ENCODE data around the gene ZNF155. TPM values are rescaled to one million over a fixed set of nuclear protein-coding genes. Genes with fewer than 3 reads are reported as not detected.

Gene ZNF155
- polyA plus RNA-seq, 10 donors = 6.4 to 8.7 (median 7.8) TPM

- peak; percentile 96 to 97 (median 97) for DNase-seq
These were observed 18.8 kb downstream of the ZNF155 start, which contains the start of gene ZNF230 for GRCh38 chr19:44002566-44003460. Gene ZNF230, plus strand, starts transcription at chr19:44002957. Its CDS starts 4,122 bp downstream, at chr19:44007079.

DNA sequence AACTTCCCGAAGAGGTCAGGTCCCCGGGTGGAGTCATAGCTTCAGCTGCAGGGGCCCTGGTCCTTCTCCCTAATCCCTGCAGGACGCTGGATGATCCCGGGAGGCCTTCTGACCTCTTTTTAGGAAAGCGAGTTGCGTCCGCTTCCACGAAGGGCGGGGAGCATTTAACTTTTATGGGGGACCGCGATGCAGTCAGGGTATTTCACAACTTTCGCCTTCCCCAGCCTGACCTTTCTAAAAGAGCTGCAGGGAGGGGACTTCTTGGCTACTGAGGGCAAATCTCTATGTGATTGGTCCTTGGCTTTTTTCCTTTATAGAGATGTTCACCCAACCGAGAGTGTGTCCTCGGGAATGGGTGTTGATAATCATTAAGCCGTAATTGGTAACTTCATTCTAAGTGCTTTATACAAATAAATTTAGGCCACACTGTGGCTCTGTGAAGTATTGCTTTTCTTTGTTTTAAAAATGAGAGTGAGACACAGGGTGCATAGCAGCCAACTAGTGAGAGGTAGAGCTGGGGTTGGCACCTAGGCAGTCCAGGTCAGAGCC, 19.5 kb downstream of the ZNF155 start:
- no peak for DNase-seq

DNA sequence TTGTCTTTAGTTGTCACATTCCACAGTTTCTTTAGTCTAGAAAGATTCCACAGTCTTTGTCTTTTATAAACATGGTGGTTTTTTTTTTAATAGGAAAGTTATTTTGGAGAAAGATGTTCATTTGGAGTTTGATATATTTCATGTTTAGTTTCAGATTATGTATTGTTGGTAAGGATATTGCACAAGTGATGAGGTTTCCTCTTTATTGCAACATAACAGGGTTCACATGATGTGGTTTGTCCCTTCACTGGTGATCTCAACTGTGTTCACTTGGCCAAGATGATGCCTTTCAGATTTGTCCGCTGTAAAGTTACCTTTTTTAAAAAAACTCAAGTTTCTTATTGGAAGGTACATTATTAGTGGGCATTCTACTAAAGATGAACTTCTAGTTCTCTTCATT, 22.0 kb downstream of the ZNF155 start:
- DNase-seq = no peak

DNA sequence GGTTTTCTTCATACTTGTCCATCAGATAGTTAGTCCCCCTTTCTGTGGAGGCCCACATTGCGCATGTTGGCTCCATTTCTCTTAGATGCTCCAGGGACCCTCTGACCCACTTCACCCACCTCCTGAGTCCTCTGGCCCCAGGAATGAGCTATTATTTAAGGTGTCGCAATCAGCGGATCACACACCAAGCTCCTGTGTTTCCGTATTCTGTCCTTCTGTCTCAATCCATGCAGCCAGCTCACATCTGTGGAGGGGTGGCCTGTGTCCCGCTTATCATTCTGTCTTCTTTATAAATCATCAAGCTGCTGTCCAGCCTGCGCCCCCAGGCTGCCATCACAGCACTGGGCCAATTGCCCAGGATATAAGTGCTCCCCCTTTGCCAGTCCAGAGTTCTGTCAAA, 23.5 kb downstream of the ZNF155 start:
- DNase-seq = no peak

DNA sequence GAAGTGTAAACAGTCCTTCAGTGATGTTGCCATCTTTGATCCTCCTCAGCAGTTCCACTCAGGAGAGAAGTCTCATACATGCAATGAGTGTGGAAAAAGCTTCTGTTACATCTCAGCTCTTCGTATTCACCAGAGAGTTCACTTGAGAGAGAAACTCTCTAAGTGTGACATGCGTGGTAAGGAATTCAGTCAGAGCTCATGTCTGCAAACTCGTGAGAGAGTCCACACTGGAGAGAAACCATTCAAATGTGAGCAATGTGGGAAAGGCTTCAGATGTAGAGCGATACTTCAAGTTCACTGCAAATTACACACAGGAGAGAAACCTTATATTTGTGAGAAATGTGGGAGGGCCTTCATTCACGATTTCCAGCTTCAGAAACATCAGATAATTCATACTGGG, 26.5 kb downstream of the ZNF155 start:
- DNase-seq = no peak

- DNase-seq = no peak
These were observed 35.5 kb downstream of the ZNF155 start for GRCh38 chr19:44019498-44019897.

DNA sequence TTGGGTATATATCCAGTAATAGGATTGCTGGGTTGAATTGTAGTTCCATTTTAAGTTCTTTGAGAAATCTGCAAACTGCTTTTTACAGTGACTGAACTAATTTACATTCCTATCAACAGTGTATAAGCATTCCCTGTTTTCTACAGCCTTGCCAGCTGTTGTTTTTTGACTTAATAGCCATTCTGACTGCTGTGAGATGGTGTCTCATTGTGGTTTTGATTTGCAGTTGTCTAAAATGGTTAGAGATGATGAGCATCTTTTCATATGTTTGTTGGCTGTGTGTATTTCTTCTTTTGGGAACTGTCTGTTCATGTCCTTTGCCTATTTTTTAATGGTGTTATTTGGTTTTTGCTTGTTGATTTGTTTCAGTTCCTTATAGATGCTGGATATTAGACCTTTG, 37.2 kb downstream of the ZNF155 start:
- DNase-seq = no peak

DNA sequence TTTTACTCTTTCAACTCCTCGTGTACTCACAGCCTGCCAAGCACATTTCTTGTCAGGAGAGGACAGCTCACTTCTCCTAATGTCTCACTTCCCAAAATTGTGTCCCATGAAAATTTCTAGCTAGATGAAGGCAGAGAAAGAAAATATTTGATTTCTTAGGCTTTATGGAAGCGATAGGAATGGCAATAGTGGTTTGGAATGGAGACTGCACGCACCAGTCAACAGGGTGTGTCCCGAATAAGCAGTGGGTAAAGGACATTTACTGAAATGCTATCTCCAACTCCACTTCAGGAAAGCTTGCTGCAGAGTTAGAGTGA, 40.9 kb downstream of the ZNF155 start:
- no peak for DNase-seq

DNA sequence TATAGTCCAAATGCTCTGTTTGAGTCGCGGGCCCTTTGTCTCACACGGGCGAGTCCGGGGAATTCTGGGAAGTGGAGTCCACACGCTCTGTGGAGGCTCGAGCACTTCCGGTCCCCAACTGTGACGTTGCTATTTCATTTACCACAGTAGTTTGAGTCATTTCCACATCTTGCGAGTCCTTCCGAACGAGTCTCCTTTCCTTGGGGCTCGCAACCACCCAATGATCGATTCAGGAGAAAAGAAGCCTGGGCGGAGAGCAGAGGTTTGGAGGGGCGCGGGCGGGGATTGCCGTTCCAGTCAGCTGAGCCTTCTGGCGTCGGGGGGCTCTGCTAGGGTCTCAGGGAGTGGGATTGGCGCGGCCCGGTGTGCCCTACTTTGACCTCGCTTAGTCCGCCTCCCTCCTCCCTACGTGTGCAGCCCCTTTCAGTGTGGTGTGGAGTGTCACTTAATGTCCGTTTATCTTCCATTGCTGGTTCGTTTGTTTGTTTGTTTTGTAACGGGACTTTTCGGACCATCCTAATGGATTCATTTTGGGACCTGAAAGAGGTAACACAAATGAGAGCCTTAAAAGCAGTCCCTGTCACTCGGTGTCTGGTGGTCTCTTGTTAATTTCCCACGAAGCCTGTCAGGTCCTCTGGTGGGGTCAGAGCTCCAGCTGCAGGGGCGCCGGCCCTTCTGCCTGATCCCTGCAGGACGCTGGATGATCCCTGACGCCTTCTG, 41.4 kb downstream of the ZNF155 start, which contains the start of gene ZNF222:
TSS of gene ZNF222 (plus strand) at position 163 of the 720 bp plus-strand sequence. CDS start at position 221, 58 bp downstream.
- DNase-seq = peak; percentile 88 to 94 (median 90)

GRCh38 chr19:44026622-44027021, 42.6 kb downstream of the ZNF155 start:
- DNase-seq = no peak

DNA sequence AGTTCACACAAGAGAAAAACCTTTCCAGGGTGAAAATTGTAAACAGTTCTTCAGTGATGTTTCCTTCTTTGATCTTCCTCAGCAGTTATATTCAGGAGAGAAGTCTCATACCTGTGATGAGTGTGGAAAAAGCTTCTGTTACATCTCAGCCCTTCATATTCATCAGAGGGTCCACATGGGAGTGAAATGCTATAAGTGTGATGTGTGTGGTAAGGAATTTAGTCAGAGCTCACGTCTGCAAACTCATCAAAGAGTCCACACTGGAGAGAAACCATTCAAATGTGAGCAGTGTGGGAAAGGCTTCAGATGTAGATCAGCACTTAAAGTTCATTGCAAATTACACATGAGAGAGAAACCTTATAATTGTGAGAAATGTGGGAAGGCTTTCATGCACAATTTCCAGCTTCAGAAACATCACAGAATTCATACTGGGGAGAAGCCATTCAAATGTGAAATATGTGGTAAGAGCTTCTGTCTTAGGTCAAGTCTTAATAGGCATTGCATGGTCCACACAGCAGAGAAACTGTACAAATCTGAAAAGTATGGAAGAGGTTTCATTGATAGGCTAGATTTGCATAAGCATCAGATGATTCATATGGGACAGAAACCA, 48.1 kb downstream of the ZNF155 start:
- no peak for DNase-seq

- DNase-seq = no peak
These were observed 58.2 kb downstream of the ZNF155 start for GRCh38 chr19:44042147-44042546.

Other genes starting within 250 kb of the ZNF155 start
- gene SMG9, start 229.2 kb upstream of the ZNF155 start, polyA plus RNA-seq (ENCODE audit: insufficient read length in 10 of 10) = 10 to 100 TPM; 26.4 to 50.0 (median 33.7) TPM
- 1 to 10 TPM in 3 of 10 donors, under 1 TPM in 6, not detected in 1; 0.23 to 1.4 (median 0.85) TPM for gene KCNN4, start 203.2 kb upstream of the ZNF155 start, polyA plus RNA-seq (ENCODE audit: insufficient read length in 10 of 10)
- gene LYPD5, start 181.7 kb upstream of the ZNF155 start, polyA plus RNA-seq (ENCODE audit: insufficient read length in 10 of 10) = under 1 TPM; 0.31 to 0.74 (median 0.53) TPM
- gene ZNF283, start 156.9 kb upstream of the ZNF155 start, polyA plus RNA-seq (ENCODE audit: insufficient read length in 10 of 10) = 10 to 100 TPM in 5 of 10 donors, 1 to 10 TPM in 5; 6.4 to 13.5 (median 10.1) TPM
- 10 to 100 TPM in 2 of 10 donors, 1 to 10 TPM in 8; 5.5 to 13.9 (median 7.0) TPM for gene ZNF404, start 100.2 kb upstream of the ZNF155 start, polyA plus RNA-seq (ENCODE audit: insufficient read length in 10 of 10)
- gene ZNF45, start 48.9 kb upstream of the ZNF155 start, polyA plus RNA-seq (ENCODE audit: insufficient read length in 10 of 10) = 10 to 100 TPM; 11.9 to 16.3 (median 13.5) TPM
- gene ZNF221, start 33.0 kb upstream of the ZNF155 start, polyA plus RNA-seq (ENCODE audit: insufficient read length in 10 of 10) = 1 to 10 TPM; 2.3 to 5.4 (median 3.0) TPM
- gene ZNF230, start 18.8 kb downstream of the ZNF155 start, polyA plus RNA-seq (ENCODE audit: insufficient read length in 10 of 10) = 1 to 10 TPM; 2.3 to 3.7 (median 3.0) TPM
- 1 to 10 TPM; 3.9 to 5.6 (median 4.9) TPM for gene ZNF222, start 41.2 kb downstream of the ZNF155 start, polyA plus RNA-seq (ENCODE audit: insufficient read length in 10 of 10)
- gene ZNF223, start 67.8 kb downstream of the ZNF155 start, polyA plus RNA-seq (ENCODE audit: insufficient read length in 10 of 10) = 1 to 10 TPM; 3.3 to 5.9 (median 4.9) TPM
- 1 to 10 TPM; 1.7 to 3.9 (median 2.6) TPM for gene ZNF284, start 88.0 kb downstream of the ZNF155 start, polyA plus RNA-seq (ENCODE audit: insufficient read length in 10 of 10)
- 10 to 100 TPM in 9 of 10 donors, 1 to 10 TPM in 1; 9.7 to 29.4 (median 14.0) TPM for gene ZNF224, start 110.2 kb downstream of the ZNF155 start, polyA plus RNA-seq (ENCODE audit: insufficient read length in 10 of 10)
- gene ZNF225, start 129.2 kb downstream of the ZNF155 start, polyA plus RNA-seq (ENCODE audit: insufficient read length in 10 of 10) = 1 to 10 TPM; 3.8 to 6.9 (median 4.7) TPM
- gene ZNF234, start 157.4 kb downstream of the ZNF155 start, polyA plus RNA-seq (ENCODE audit: insufficient read length in 10 of 10) = 10 to 100 TPM in 4 of 10 donors, 1 to 10 TPM in 6; 7.1 to 13.4 (median 9.5) TPM
- gene ZNF226, start 180.9 kb downstream of the ZNF155 start, polyA plus RNA-seq (ENCODE audit: insufficient read length in 10 of 10) = 10 to 100 TPM; 11.2 to 16.3 (median 13.1) TPM
- 10 to 100 TPM; 10.3 to 16.0 (median 14.3) TPM for gene ZNF227, start 228.3 kb downstream of the ZNF155 start, polyA plus RNA-seq (ENCODE audit: insufficient read length in 10 of 10)

Measured in muscle of back (tissue), 11 donors.